CD4-positive, alpha-beta T cell treated with Interleukin-15 for 1 hour (primary cell): ENCODE results near the gene AGO3.
"Not testable (repeated sequence)": the region's sequence is repeated elsewhere in the genome, so short reads cannot be mapped to it uniquely, and the experiment has no call there.

Experiments used
- DNase-seq: peaks from one replicate; pipeline ENCODE4 v3.0.0-alpha.2; 2020

Gene AGO3

DNA sequence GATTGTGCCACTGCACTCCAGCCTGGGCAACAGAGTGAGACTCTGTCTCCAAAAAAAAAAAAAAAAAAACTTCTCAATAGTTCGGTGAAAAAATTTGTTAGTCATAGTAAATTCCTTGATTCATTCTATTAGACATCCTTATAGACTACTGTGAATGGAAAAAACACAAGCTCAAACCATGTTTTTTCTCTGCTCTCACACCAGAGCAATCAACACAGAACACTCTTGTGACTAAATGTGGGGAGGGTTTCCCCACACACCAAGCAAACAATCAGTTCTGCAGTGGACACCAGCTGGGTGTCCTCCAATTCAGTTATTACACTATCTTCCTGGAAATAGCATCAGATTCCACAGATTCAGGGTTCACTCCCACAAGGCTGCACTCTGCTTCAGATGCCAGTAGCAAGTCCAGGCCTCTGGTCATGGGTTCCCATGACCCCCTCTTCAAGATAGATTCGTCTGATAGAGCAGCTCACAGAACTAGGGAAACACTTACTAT, 83.9 kb downstream of the AGO3 start:
- DNase-seq = no peak

DNA sequence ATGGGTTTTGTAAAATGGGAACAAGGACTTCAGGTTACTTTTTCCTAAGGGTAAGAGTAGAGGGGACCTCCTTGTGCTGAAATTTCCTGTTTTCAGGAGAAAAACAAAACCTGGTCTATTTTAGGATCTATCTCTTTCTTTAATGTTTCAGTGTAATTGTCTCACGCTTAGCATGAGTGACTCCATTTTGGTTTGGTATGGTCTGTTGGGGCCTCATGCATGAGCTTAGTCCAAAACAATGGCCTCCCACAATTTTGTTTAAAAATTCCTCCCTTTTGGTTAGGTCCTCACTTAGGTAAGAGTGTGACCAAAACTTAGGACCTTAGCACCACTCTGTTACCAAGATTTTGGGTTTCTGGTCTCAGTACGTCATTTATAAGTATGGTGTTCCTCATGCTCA, 85.8 kb downstream of the AGO3 start:
- no peak for DNase-seq

DNA sequence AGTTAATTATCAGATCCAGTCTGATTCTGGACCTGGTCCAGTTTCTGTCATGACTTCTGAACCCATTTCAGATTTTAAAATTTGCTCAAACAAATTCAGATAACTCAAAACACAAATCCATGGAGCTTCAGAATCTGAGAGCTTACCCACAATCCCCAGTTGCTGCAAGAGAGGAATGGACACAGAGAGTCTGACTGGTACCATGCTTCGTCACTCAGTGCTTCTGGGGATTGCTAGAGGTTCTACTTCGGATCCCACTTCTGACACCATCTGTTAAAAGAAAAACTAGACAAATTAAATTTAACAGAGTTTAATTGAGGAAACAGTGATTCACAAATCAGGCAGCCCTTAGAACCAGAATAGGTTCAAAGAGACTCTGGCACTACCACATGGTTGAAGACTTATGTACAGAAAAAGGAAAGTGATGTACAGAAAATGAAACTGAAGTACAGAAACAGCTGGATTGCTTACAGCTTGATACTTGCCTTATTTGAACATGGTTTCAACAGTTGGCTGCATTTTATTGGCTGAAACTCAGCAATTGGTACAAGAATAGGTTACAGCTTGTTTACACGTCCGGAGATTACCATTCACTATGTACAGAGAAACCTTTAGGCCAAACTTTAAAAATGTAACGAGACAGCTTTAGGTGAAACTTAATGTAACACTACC, 92.3 kb downstream of the AGO3 start:
- no peak for DNase-seq

DNA sequence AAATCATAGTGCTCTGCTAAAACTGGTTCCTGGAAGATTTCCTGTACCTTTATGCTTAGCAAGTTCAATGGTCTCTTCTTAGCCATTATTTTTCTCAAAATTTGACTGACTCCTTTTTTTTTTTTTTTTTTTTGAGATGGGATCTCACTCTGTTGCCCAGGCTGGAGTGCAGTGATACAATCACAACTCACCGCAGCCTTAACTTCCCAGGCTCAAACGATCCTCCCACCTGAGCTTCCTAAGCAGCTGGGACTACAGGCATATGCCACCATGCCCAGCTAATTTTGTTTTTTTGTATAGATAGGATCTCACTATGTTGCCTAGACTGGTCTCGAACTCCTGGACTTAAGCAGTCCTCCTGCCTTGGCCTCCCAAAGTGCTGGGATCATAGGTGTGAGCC, 93.1 kb downstream of the AGO3 start:
- DNase-seq = not testable (repeated sequence)

DNA sequence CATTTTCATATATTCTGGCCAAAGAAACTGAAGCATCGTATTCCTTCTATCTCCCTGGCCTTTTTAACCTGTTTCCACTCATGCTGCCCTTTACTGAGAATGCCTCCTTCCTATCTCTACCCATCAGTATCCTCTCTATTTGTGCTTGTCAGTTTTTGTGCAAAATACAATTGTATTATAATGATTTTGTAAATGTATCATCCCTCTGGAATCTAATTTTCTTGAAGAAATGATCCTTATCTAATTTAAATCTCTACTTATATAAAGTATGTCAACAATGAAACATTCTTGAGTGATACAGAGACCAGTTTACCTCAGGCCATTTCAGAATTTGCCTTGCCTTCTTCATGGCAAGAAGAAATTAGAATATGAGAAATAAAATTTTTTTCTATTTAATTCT, 93.9 kb downstream of the AGO3 start:
- no peak for DNase-seq

DNA sequence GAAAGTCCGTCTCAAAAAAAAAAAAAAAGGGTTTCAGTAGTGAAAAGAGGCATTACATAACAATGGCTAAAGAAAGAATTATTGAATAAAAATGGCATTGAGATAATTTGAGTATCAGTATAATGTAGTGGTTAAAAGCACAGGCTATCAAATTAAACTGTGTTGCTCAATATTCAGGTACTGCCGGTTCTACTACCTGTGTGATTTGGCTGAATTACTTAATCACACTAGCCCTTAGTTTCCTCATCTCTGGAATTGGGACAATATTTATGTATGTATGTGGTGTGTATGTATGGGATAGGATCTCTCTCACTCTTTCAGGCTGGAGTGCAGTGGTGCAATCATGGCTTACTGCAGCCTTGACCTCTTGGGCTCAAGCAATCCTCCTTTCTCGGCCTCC, 96.9 kb downstream of the AGO3 start:
- no peak for DNase-seq

DNA sequence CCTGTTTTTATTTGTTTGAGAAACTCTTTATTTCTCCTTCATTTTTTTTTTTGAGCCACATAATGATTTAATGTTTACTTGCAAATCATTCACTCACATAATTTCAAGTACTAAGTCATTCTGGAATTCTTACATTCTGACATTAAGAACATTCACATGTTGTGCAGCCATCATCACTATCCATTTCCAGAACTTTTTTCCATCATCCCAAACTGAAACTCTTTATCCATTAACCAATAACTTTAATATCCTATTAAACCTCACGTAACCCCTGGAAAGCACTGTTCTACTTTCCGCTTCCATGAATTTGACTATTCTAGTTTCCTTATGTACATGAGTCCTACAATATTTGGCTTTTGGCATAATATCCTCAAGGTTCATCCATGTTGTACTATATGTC, 100.5 kb downstream of the AGO3 start:
- no peak for DNase-seq

DNA sequence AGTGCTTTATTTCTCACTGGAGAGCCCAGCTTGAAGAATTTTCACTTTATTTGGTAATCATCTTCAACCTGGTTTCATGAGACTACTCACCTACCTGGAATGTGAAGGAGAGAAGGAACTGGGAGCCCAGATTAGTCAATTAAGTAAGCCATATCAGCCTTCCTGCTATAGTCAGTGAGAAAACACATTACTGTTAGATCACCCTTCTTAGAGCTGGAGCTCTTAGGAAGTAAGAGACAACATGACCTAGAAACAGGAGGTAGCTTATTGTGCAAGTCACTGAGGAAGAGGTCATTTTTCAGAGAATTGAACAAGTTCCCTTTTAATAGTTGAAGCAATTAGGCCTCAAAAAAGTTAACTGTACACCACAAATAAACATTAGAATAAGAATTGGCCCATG, 103.8 kb downstream of the AGO3 start:
- no peak for DNase-seq

DNA sequence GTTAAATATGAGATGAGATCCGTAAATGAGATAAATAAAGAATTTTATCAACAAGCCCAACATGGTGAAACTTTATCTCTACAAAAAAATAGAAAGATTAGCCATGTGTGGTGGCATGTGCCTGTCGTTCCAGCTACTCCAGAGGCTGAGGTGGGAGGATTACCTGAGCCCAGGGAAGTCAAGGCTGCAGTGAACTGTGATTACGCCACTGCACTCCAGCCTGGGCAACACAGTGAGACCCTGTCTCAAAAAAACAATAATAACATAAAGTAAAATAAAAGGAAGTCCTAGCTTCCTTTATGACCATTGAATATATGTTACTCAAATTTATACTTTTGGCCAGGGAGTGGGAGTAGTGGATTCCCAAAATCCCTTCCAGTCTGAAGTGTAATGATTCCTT, 104.2 kb downstream of the AGO3 start:
- DNase-seq = no peak

DNA sequence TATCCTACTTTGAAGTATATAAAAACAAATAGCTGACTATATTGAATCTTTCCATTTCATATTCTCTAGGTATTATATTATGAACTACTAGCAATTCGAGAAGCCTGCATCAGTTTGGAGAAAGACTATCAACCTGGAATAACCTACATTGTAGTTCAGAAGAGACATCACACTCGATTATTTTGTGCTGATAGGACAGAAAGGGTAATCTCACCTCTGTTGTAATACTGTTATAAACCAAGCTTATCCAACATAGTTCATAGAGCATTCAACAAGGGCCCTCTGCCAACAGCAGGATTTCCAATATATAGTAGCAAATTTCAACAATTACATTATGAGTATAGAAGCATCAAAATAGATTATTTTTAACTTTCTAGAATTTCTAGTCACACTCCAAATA, 109.3 kb downstream of the AGO3 start:
- no peak for DNase-seq

DNA sequence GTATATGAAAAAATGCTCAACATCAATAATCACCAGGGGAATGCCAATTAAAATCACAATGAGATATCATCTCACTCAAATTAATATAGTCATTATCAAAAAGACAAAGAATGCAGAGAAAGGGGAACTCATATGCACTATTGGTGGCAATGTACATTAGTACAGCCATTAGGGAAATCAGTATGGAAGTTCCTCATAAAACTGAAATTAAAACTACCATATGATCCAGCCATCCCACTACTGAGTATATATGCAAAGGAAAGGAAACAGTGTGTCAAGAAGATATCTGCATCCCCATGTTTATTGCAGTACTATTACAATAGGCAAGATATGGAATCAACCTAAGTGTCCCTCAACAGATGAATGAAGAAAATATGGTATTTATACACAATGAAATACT, 120.9 kb downstream of the AGO3 start:
- DNase-seq = no peak

DNA sequence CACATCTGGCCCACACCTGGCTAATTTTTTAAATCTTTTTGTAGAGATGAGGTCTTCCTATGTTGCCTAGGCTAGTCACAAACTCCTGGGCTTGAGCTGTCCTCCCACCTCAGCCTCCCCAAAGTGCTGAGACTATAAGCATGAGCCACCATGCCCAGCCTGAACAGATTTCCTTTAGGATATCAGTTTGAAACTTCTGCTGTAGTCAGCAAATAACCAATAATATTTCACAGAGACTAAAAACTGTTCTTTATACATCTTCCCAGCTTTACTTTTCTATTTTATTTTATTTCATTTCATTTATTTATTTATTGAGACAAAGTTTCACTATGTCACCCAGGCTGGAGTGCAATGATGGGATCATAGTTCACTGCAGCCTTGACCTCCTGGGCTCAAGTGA, 123.1 kb downstream of the AGO3 start:
- no peak for DNase-seq

DNA sequence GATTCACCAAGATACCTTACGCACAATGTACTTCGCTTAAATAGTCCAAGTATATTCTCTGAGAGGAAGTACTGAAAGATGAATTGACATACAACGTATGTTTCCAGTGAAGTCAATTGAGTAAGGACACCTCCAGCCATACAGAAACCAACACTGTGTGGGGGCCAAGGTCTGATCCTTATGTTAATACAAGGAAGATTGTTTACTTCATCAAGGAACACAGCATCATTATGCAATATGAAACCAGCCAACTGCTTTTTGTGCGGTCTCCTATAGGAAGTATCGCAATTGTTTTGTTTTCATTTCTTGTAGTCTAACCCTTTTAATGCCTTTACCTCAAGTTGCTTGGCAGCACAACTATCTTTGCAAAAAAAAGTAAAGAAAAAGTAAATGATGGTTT, 124.8 kb downstream of the AGO3 start:
- no peak for DNase-seq

DNA sequence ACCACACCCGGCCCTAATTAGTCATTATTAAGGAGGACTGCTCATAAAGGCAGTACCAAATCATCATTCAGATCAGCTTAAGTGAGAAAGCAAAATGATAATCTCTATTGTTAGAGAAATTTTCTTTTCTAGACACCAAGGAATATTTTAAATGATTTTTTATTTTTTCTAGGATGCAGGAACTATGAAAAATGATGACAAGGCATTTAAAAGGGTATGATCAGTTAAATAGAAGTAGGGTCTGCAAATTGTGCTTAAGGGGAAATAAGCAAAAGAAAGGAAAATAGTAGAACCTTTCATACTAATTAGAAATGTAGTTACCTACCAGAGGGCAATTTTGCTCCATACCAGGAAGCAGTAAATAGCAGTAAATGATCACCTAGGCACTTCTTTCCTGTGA, 131.4 kb downstream of the AGO3 start:
- DNase-seq = no peak

DNA sequence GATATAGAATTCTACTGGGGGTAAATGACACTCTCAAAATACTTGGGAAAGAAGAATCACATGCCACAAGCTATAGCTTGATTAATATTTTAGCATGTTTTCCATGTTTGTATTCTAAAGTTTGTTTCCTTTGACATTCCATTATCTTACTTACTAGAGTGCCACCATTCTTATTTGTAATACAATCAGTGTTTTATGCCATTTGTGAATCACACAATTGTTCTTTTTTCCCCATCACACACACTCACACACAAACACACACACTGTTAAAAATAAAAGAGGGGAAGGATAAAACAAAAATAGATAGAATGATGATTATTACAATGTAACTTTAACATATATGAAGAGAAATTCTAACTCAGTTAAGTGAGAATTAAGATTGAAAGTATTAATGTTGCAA, 137.0 kb downstream of the AGO3 start:
- DNase-seq = no peak

DNA sequence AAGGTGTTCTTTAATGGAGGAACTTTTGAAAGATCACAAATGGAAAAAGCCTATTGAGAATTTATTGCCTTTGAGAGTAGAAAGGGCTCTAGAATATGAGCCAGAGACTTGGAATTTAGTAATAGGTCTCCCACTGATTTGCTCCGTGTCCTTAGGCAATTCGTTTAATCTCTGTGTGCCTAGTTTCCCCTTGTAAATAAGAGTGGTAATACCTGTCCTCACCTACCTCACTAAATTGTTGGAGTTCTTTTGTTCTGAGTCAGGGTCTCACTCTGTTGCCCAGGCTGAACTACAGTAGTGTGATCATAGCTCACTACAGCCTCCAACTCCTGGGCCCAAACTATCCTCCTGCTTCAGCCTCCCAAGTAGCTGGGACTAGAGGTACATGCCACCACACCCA, 138.0 kb downstream of the AGO3 start:
- no peak for DNase-seq

DNA sequence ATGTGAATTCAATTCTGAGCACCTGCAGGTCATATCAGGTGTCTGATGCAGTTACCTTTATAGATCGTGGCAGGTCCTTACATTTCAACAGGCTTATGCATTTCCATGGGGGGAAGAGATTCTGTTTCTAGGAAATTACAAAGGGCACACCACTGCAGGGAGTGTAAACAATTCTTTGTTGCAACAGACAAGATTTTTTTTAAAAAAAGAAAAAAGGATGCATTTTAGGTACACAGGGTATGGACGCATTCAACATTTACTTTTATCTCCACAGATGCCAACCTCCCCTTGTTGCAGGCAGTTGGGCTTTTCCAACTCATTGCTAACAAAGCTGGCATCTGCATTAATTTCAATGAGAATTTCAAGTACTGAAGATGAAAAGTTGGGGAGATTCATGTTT, 139.4 kb downstream of the AGO3 start:
- DNase-seq = no peak

DNA sequence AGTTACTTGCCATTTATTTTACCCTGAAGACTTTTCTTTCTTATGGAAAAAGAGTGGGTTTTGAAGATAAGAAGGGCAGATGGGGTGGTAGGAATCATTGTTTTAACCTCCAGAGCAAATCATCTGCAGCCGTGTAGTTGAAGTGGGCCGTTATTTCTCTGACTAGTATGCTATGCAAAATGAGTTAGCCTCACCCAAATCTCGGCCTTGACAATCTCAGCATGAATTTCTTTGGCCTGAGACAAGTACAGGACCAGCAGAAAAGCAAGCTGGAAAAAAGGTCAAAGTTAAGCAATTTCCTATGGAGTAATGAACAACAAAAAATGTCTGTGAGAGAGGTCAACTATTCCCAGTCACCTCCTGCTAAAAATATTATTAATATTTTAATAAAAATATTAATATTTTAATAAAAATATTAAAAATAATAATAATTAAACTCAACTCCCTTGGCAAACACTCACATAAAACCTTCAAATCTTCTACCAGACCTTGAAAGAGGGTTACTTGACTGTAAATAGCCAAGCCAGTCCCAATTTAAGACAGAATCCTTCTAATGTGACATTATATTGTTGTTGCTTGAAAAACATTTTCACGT, 146.2 kb downstream of the AGO3 start:
- no peak for DNase-seq

DNA sequence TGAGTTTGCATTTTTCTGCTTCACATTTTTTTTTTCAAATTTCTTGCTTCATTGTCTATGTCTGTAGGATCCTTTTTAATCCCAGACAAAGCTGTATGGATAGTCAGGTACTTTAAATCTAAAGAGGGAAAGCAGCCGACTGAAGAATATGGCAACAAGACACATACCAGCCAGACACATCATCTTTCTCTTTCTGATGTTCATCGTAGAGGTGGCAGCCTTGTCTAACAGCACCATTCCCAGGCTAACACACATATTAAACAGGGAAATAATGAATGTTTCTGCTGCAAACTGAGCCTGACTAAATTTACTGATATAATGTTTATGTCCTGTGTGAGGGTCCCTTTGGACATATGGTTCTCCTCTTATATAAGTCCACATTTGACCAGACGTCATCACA, 149.3 kb downstream of the AGO3 start:
- no peak for DNase-seq

DNA sequence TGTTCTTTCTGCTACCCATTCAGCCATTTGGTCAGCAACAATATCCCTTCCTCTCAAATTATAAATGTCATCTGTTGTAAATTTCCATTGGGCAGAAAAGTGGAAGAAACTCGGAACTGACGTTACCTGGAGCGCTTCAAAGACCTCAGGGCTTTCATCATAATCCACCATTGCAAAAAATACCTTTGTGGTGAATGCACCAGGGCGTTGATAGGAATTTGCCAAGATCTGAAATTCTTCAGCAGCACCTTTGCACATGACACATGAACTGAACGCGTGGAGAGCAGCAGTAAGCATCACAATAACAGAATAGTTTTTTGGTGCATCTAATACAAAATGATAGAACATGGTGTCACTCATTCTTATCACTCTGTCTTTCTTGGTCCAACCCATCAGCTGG, 149.9 kb downstream of the AGO3 start:
- no peak for DNase-seq

DNA sequence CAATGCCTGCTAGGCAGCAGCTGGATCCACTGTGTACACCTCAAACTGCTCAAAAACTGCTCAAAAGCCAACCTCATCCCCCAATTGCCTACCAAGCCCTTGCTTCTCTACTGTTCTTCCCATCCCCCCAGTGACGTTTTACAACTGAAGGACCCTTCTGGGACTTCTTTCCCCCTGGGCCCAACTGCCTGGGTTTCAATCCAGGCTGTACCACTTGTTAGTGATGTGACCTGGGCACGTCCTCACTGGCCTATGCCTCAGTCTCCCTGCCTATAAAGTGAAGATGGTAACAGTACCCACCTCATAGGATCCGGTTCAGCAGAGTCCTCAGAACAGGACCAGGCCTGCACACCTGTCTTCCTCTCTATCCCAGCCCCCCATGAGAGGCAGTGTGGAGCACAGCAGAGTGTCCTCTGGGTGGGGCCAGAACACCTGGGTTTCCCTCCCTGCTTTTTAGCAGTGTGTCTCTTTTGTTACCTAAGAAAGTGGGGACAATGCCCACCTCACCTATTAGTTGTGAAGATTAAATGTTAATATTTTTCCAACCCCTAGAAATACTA, 151.1 kb downstream of the AGO3 start:
- DNase-seq = no peak

DNA sequence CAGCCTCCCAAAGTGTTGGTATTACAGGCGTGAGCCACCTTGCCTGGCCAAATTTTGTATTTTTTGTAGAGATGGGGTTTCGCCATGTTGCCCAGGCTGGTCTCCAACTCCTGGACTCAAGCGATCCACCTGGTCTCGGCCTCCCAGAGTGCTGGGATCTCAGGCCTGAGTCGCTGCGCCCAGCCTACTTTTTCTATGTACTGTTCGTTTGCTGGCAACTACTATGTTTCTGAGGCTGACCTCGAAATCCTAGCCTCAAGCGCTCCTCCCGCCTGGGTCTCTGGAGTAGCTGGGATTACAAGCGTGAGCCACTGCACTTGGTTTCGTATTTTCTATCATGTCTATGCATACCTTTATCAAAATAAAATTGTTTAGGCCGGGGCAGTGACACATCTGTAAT, 152.3 kb downstream of the AGO3 start:
- DNase-seq = no peak

DNA sequence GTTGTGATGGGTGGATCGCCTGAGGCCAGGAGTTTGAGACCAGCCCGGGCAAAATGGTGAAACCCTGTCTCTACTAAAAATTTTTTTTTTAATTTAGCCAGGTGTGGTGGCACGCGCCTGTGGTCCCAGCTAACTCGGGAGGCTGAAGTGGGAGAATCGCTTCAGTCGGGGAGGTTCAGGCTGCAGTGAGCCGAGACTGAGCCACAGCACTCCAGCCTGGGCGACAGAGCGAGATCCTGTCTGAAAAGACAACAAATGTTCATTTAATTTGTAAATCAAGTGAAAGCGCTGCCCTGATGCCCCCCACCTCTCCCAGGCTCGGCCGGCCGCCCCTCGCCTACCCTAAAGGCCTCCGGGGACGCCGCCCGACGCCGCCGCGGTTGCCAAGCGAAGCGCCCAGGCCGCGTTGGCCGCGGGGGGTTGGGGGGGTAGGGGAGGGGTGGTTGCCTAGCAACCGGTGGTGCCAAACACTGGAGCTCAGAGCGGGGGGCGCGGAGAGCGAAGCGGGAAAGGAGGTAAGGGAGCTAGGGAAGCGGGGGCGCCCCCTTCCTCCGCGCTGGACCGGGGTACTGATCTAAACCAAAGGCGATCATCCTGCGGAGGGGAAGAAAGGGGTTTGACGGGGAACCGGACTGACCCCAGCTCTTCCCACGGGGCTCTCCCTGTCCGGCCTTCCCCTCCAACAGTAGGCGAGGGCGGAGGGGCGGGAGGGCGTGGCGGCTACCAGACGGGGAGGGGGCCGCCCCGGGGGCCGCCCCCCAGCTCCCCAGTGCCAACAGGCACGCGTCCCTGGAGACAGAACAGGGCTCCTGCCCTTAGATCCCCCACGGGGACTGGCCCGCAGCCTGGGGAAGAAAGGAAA, 153.0 kb downstream of the AGO3 start, which contains the start of gene TEKT2:
Gene TEKT2, plus strand, starts transcription at position 460 of the 862 bp plus-strand sequence. CDS start 828 bp downstream, outside the sequence.
- DNase-seq = no peak
